ENCODE measurements around the gene CNKSR1.

DNA sequence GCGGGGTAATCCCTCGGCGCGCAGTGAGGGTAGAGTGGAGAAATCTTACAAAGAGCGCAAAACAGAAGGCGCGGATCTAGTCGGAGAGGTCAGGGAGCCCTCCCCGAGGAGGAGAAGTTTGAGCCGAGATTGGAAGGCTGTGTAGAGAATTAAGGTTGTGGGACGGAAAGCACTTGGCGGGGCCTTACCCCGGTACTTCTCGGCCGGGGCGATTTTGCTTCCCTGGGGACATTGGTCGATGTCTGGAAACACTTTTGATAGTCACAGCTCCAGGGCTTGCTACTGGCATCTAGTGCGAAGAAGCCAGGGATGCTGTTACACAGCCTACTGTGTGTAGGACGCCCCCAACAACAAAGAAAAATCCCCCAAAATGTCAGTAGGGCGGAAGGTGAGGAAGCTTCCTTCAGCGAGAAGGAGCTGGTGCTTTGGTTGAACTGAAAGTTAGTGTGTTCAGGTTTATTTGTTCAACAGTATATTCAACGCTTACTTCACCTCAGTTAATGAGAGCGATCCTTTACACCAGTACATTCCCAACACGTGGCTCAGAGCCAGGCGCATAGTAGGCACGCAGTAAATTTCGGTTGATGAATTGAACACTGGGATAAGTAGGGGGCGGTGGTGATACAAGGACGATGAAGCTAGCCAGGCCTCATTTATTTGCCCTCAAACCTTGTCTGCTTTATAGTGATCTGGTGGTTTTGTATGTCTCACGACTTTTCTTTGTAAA is 57.5 kb downstream of the CNKSR1 start:
- TF ChIP-seq, protein P1, sequence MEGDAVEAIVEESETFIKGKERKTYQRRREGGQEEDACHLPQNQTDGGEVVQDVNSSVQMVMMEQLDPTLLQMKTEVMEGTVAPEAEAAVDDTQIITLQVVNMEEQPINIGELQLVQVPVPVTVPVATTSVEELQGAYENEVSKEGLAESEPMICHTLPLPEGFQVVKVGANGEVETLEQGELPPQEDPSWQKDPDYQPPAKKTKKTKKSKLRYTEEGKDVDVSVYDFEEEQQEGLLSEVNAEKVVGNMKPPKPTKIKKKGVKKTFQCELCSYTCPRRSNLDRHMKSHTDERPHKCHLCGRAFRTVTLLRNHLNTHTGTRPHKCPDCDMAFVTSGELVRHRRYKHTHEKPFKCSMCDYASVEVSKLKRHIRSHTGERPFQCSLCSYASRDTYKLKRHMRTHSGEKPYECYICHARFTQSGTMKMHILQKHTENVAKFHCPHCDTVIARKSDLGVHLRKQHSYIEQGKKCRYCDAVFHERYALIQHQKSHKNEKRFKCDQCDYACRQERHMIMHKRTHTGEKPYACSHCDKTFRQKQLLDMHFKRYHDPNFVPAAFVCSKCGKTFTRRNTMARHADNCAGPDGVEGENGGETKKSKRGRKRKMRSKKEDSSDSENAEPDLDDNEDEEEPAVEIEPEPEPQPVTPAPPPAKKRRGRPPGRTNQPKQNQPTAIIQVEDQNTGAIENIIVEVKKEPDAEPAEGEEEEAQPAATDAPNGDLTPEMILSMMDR (conservative IDR thresholded peaks at IDR 0.05; ENCODE audit: low read length), result peak; percentile 60
- no peak for TF ChIP-seq EZH2phosphoT487 (IDR thresholded peaks at IDR 0.05; ENCODE audit: borderline replicate concordance, low read depth, low read length)

All from OCI-LY7 (cell line).